Upper lobe of left lung (tissue), 6 donors: ENCODE data around the gene WIF1. TPM values are rescaled to one million over a fixed set of nuclear protein-coding genes. Genes with fewer than 3 reads are reported as not detected.

ENCODE experiments used
- ATAC-seq, 2 donors: fragments of 200-7000 bp; cut with Tn5 transposase; one replicate each; pipeline ENCODE4 v1.9.1; 2022; ENCODE audit warnings: mild to moderate bottlenecking in 2 of 2, moderate library complexity in 2 of 2; ENCODE audit not compliant: low FRiP score in 2 of 2
- DNase-seq, 2 donors: peaks; one replicate each; pipeline ENCODE4 v3.0.0-alpha.2; 2019 to 2020
- H3K27ac ChIP-seq, 4 donors: fragments of 200-600 bp; sonication (generic); one replicate each; pipeline ENCODE4 v1.5.1; 2016 to 2019
- H3K27me3 ChIP-seq, 4 donors: fragments of 200-600 bp; sonication (generic); one replicate each; pipeline ENCODE4 v1.5.1; 2017 to 2019
- H3K36me3 ChIP-seq, 4 donors: fragments of 200-600 bp; sonication (generic); one replicate each; pipeline ENCODE4 v1.5.1; 2016 to 2019
- H3K4me1 ChIP-seq, 4 donors: fragments of 200-600 bp; sonication (generic); one replicate each; pipeline ENCODE4 v1.5.1; 2018 to 2019
- H3K4me3 ChIP-seq, 4 donors: fragments of 200-600 bp; sonication (generic); one replicate each; pipeline ENCODE4 v1.5.1; 2017 to 2019; ENCODE audit warnings: mild to moderate bottlenecking in 2 of 4, moderate library complexity in 1 of 4
- H3K9me3 ChIP-seq, 4 donors: fragments of 200-600 bp; sonication (generic); one replicate each; pipeline ENCODE4 v1.5.1; 2018 to 2019
- EP300 ChIP-seq, 4 donors: sonication (generic); formaldehyde crosslinking; IDR thresholded peaks; one replicate each; pipeline ENCODE4 v1.5.1; 2017; ENCODE audit warnings: antibody characterized with exemption in 4 of 4, control low read depth in 2 of 4
- POLR2A ChIP-seq, 4 donors: fragments of 450-650 bp; IDR thresholded peaks; one replicate each; pipeline ENCODE4 v1.5.1; 2016 to 2017; ENCODE audit warnings: antibody characterized with exemption in 4 of 4, mild to moderate bottlenecking in 2 of 4
- POLR2AphosphoS5 ChIP-seq, 2 donors: sonication (generic); formaldehyde crosslinking; IDR thresholded peaks; one replicate each; pipeline ENCODE4 v1.5.1; 2017; ENCODE audit warnings: antibody characterized with exemption in 2 of 2
- WGBS, 2 donors: methylation state at CpG; one replicate each; pipeline ENCODE4 v1.1.5; 2017 to 2018; 5-methylcytosine and 5-hydroxymethylcytosine counted together
- small RNA-seq, 4 donors: library from RNA; depleted of rRNA; stranded (forward); fragments of <200 nt; gene quantifications; one replicate each; pipeline ENCODE3, GENCODE V24; 2016
- total RNA-seq, 6 donors: library from RNA; depleted of rRNA in 4 of 6; stranded (reverse); fragments of >200 nt in 4 of 6; gene quantifications; one replicate each; pipeline versions ENCODE4 v1.1.0 to v1.2.1, GENCODE V29; 2016 to 2021
- TF ChIP-seq, protein P1 (sequence below), 6 experiments: fragments of 450-650 bp in 4 of 6; fragments of 200-600 bp in 2 of 6; sonication (generic) in 2 of 6; IDR thresholded peaks; one replicate each; pipeline ENCODE4 v1.5.1; 2016 to 2019; ENCODE audit warnings: antibody characterized with exemption in 6 of 6
- donor health status: DM: no; HTN: no; CAD: no; lungs with moderate emphysema.
- donor health status: DM: no; HTN: yes; CAD: no; lungs with severe emphysema.

Gene WIF1
- total RNA-seq, 6 donors from 2014 or later = 32.6 to 250 (median 64.4) TPM

DNA sequence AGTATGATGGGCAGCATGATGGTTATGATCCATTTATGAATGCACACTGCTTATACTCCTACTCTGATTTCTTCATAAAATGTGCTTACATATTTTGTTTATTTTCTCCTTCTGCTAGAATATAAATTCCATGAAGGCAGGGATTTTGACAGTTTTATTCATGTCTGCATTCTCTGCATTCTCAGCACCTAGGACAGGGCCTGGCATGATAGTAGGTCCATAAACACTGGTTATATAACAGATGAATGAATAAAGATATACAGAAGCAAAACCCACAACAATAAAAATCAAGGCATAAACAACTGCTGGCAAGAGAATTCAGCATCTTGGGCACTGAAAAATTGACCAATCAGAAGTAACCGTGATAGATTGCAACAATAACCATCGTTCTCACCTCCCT lies 115.4 kb downstream of the WIF1 start:
- ATAC-seq (no peak), DNase-seq (no peak)
- Histone ChIP-seq H3K27me3 (no peaks in the 10 kb centered on the region), H3K4me1 (peaks cover 0 to 3% (median 0%) of the 10 kb centered on the region in 4 donors), H3K27ac (no peak overlapping the region), H3K4me3 (no peak overlapping the region), H3K9me3 (no peaks in the 10 kb centered on the region), H3K36me3 (no peaks in the 10 kb centered on the region)
- TF ChIP-seq EP300 (IDR thresholded peaks at IDR 0.05) (no peak), POLR2AphosphoS5 (IDR thresholded peaks at IDR 0.05) (no peak), POLR2A (IDR thresholded peaks at IDR 0.05) (no peak)
- TF ChIP-seq, protein P1, sequence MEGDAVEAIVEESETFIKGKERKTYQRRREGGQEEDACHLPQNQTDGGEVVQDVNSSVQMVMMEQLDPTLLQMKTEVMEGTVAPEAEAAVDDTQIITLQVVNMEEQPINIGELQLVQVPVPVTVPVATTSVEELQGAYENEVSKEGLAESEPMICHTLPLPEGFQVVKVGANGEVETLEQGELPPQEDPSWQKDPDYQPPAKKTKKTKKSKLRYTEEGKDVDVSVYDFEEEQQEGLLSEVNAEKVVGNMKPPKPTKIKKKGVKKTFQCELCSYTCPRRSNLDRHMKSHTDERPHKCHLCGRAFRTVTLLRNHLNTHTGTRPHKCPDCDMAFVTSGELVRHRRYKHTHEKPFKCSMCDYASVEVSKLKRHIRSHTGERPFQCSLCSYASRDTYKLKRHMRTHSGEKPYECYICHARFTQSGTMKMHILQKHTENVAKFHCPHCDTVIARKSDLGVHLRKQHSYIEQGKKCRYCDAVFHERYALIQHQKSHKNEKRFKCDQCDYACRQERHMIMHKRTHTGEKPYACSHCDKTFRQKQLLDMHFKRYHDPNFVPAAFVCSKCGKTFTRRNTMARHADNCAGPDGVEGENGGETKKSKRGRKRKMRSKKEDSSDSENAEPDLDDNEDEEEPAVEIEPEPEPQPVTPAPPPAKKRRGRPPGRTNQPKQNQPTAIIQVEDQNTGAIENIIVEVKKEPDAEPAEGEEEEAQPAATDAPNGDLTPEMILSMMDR (IDR thresholded peaks at IDR 0.05) = no peak
- WGBS, 2 donors = 89 to 100% methylated on average over 2 of the region's 2 CpGs

DNA sequence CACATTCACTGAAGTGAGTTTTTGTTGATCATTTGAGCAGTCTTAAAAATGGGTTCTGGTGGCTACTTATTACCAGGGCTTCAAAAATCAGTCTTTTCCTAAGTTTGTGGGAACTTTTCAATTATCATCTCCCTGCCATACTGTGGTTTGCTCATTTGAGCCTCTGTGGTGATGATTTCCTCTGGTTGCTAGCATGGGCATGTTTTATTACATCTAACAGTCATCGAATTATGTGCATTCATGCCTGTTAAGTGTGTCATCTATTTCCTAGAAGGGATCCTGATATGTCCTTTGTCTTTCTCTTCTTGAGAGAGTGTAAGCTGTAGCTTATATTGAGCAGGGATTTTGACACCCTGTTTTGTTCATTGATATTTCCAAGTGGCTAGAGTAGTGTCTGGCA lies 116.8 kb downstream of the WIF1 start:
- DNase-seq = no peak
- no peaks in the 10 kb centered on the region for H3K9me3 ChIP-seq
- no peaks in the 10 kb centered on the region for H3K36me3 ChIP-seq
- TF ChIP-seq EP300 (IDR thresholded peaks at IDR 0.05) (no peak), POLR2A (IDR thresholded peaks at IDR 0.05) (no peak), POLR2AphosphoS5 (IDR thresholded peaks at IDR 0.05) (no peak)
- TF ChIP-seq, protein P1 (IDR thresholded peaks at IDR 0.05) = no peak
- no peak overlapping the region for H3K27ac ChIP-seq
- H3K4me3 ChIP-seq = no peak overlapping the region
- H3K27me3 ChIP-seq = no peaks in the 10 kb centered on the region
- 78 to 83% methylated on average over 1 of the region's 1 CpG for WGBS, 2 donors
- no peak for ATAC-seq
- peaks cover 0 to 16% (median 6%) of the 10 kb centered on the region in 4 donors for H3K4me1 ChIP-seq

Small RNA genes within 50 kb of the gene (small RNA-seq; reads per million reads assigned to genes)
- gene RNU6-166P = 0 reads per million in 4 donors

Other genes starting within 250 kb of the WIF1 start
- 10 to 100 TPM; 30.3 to 94.3 (median 49.3) TPM for gene LEMD3, start 48.3 kb upstream of the WIF1 start, total RNA-seq
- 10 to 100 TPM; 15.7 to 76.3 (median 30.4) TPM for gene MSRB3, start 157.4 kb upstream of the WIF1 start, total RNA-seq